Kidney epithelial cell (primary cell): ENCODE results near the gene BCLAF1. TPM values are rescaled to one million over a fixed set of nuclear protein-coding genes. Genes with fewer than 3 reads are reported as not detected.

ENCODE experiments used
- DNase-seq: peaks from one replicate; pipeline ENCODE4 v3.0.0-alpha.2; 2010; ENCODE audit warnings: low read depth
- H3K27me3 ChIP-seq: 2 replicates; pipeline ENCODE4 v1.6.0; 2011; ENCODE audit warnings: low read length; ENCODE audit not compliant: control insufficient read depth, insufficient read depth
- H3K36me3 ChIP-seq: 2 replicates; pipeline ENCODE4 v1.5.1; 2011; ENCODE audit warnings: low read length; ENCODE audit not compliant: control insufficient read depth, insufficient read depth
- H3K4me3 ChIP-seq: 2 replicates; pipeline ENCODE4 v1.5.1; 2011; ENCODE audit warnings: low read depth, mild to moderate bottlenecking, control low read depth, low read length
- CTCF ChIP-seq: IDR thresholded peaks from 2 replicates; pipeline ENCODE4 v1.5.1; 2011; ENCODE audit warnings: mild to moderate bottlenecking, moderate library complexity, low read length, control low read depth, inconsistent platforms; ENCODE audit not compliant: insufficient read depth, poor library complexity, severe bottlenecking
- total RNA-seq: library from RNA; depleted of rRNA; stranded (reverse); fragments of >200 nt; gene quantifications from 2 replicates; pipeline ENCODE4 v1.2.3, GENCODE V29; 2015

The BCLAF1 gene
- total RNA-seq, 1 donor from 2014 or later: 97.9 TPM

GRCh38 chr6:136250686-136251008, 39.0 kb downstream of the BCLAF1 start:
- TF ChIP-seq CTCF: no peak
- no peak for DNase-seq
- Histone ChIP-seq H3K27me3 (no peaks in the 10 kb centered on the region), H3K36me3 (no peaks in the 10 kb centered on the region), H3K4me3 (peak overlapping the region; percentile 75)

- Histone ChIP-seq H3K4me3 (peak within 1 kb of the TSS; percentile 75), H3K27me3 (no peaks in the 10 kb centered on the region), H3K36me3 (no peaks in the 10 kb centered on the region)
- DNase-seq: peak; percentile 99
- no peak for TF ChIP-seq CTCF
Measured at GRCh38 chr6:136249811-136250685, 39.6 kb downstream of the BCLAF1 start, which contains the start of gene MTFR2. Gene MTFR2 (minus strand): TSS chr6:136250311. CDS start chr6:136249099, 1,212 bp downstream.

GRCh38 chr6:136249336-136249735, 40.3 kb downstream of the BCLAF1 start:
- DNase-seq: no peak

GRCh38 chr6:136244061-136244616, 45.5 kb downstream of the BCLAF1 start:
- Histone ChIP-seq H3K4me3 (no peak overlapping the region), H3K36me3 (no peaks in the 10 kb centered on the region), H3K27me3 (no peaks in the 10 kb centered on the region)
- no peak for TF ChIP-seq CTCF
- no peak for DNase-seq

More at GRCh38 chr6:136249336-136249735, 40.3 kb downstream of the BCLAF1 start:
- Histone ChIP-seq H3K36me3 (no peaks in the 10 kb centered on the region), H3K27me3 (no peaks in the 10 kb centered on the region), H3K4me3 (peak overlapping the region; percentile 68)
- TF ChIP-seq CTCF: no peak

- no peak for TF ChIP-seq CTCF
- H3K36me3 ChIP-seq: no peaks in the 10 kb centered on the region
Measured at GRCh38 chr6:136236466-136237293, 53.0 kb downstream of the BCLAF1 start.

More at GRCh38 chr6:136236466-136237293, 53.0 kb downstream of the BCLAF1 start:
- no peak for DNase-seq
- no peaks in the 10 kb centered on the region for H3K27me3 ChIP-seq
- H3K4me3 ChIP-seq: no peak overlapping the region
